Suprapubic skin (tissue), 4 donors: ENCODE results near the gene NACA2. TPM values are rescaled to one million over a fixed set of nuclear protein-coding genes. Genes with fewer than 3 reads are reported as not detected.

Experiments used
- DNase-seq, 2 donors: peaks; one replicate each; pipeline ENCODE4 v3.0.0-alpha.2; 2019; ENCODE audit warnings: low spot score in 2 of 2
- H3K27ac ChIP-seq: fragments of 200-600 bp; sonication (generic); one replicate; pipeline ENCODE4 v1.5.1; 2019
- H3K27me3 ChIP-seq: fragments of 200-600 bp; sonication (generic); one replicate; pipeline ENCODE4 v1.5.1; 2019
- H3K36me3 ChIP-seq: fragments of 200-600 bp; sonication (generic); one replicate; pipeline ENCODE4 v1.5.1; 2019
- H3K4me1 ChIP-seq: fragments of 200-600 bp; sonication (generic); one replicate; pipeline ENCODE4 v1.5.1; 2019
- H3K4me3 ChIP-seq: fragments of 200-600 bp; sonication (generic); one replicate; pipeline ENCODE4 v1.5.1; 2019; ENCODE audit warnings: mild to moderate bottlenecking
- H3K9me3 ChIP-seq: fragments of 200-600 bp; sonication (generic); one replicate; pipeline ENCODE4 v1.5.1; 2019
- EP300 ChIP-seq: sonication (generic); formaldehyde crosslinking; IDR thresholded peaks from one replicate; pipeline ENCODE4 v1.6.1; 2017; ENCODE audit warnings: antibody characterized with exemption
- POLR2A ChIP-seq, 2 donors: fragments of 450-650 bp; IDR thresholded peaks; one replicate each; pipeline ENCODE4 v1.6.1; 2017; ENCODE audit warnings: antibody characterized with exemption in 2 of 2, mild to moderate bottlenecking in 2 of 2, moderate library complexity in 2 of 2
- POLR2AphosphoS5 ChIP-seq, 3 donors: sonication (generic); formaldehyde crosslinking; IDR thresholded peaks; one replicate each; pipeline ENCODE4 v1.6.1; 2017; ENCODE audit warnings: antibody characterized with exemption in 3 of 3
- WGBS: methylation state at CpG from one replicate; pipeline ENCODE4 v1.1.5; 2018; 5-methylcytosine and 5-hydroxymethylcytosine counted together
- total RNA-seq, 4 donors: library from RNA; depleted of rRNA; stranded (reverse); fragments of >200 nt; gene quantifications; one replicate each; pipeline ENCODE4 v1.1.0, GENCODE V29; 2016
- TF ChIP-seq, protein P1 (sequence below), 2 donors: fragments of 200-600 bp in 1 of 2; fragments of 450-650 bp in 1 of 2; sonication (generic) in 1 of 2; IDR thresholded peaks; one replicate each; pipeline ENCODE4 v1.5.1; 2016 to 2019; ENCODE audit warnings: antibody characterized with exemption in 2 of 2, mild to moderate bottlenecking in 1 of 2, moderate library complexity in 1 of 2

Gene NACA2
- total RNA-seq, 4 donors from 2014 or later = not detected

DNA sequence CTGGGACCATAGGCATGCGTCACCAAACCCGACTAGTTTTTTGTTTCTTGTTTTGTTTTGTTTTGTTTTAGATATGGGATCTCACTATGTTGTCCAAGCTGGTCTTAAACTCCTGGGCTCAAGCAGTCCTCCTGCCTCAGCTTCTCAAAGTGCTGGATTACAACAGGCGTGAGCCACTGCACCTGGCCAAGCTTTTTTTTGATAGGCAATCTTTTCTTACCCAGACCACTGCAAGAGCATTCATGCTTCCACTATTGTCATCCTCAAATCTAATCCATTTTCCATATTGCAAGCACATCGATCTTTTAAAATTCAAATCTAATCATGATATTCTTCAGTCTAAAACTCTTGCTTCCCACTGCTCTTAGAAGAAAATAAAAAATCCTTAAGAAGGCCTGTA, 10.3 kb upstream of the NACA2 start:
- no peak for DNase-seq
- H3K27me3 ChIP-seq = peaks cover 5% of the 10 kb centered on the region
- H3K36me3 ChIP-seq = no peaks in the 10 kb centered on the region
- H3K9me3 ChIP-seq = no peaks in the 10 kb centered on the region
- H3K4me1 ChIP-seq = no peaks in the 10 kb centered on the region
- H3K27ac ChIP-seq = no peak overlapping the region
- 96% methylated on average over 4 of the region's 4 CpGs for WGBS
- no peak overlapping the region for H3K4me3 ChIP-seq
- TF ChIP-seq, protein P1, sequence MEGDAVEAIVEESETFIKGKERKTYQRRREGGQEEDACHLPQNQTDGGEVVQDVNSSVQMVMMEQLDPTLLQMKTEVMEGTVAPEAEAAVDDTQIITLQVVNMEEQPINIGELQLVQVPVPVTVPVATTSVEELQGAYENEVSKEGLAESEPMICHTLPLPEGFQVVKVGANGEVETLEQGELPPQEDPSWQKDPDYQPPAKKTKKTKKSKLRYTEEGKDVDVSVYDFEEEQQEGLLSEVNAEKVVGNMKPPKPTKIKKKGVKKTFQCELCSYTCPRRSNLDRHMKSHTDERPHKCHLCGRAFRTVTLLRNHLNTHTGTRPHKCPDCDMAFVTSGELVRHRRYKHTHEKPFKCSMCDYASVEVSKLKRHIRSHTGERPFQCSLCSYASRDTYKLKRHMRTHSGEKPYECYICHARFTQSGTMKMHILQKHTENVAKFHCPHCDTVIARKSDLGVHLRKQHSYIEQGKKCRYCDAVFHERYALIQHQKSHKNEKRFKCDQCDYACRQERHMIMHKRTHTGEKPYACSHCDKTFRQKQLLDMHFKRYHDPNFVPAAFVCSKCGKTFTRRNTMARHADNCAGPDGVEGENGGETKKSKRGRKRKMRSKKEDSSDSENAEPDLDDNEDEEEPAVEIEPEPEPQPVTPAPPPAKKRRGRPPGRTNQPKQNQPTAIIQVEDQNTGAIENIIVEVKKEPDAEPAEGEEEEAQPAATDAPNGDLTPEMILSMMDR (IDR thresholded peaks at IDR 0.05) = no peak
- TF ChIP-seq POLR2A (IDR thresholded peaks at IDR 0.05) = no peak
- no peak for TF ChIP-seq POLR2AphosphoS5 (IDR thresholded peaks at IDR 0.05)
- TF ChIP-seq EP300 = no peak

DNA sequence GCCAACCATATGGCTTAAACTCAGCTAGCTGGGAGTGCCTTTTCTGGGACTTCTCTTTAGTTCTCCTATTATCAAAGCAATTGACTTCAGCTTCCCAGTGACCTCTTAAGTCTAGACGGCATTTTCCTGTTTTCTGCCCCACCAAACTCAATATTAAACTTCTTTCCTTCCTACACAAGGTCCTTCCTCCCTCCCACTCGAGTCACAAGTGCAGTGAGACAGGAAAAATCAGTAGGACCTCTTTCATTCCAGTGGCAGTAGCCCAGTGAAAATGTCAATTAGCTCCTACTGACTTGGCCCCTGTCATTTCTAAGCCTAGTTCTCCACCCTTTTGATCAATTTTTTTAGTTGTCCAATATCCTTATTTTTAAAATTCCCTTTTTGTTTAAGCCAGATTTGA, 9.6 kb upstream of the NACA2 start:
- no peak overlapping the region for H3K27ac ChIP-seq
- no peaks in the 10 kb centered on the region for H3K9me3 ChIP-seq
- H3K36me3 ChIP-seq = no peaks in the 10 kb centered on the region
- no peaks in the 10 kb centered on the region for H3K4me1 ChIP-seq
- peaks cover 11% of the 10 kb centered on the region for H3K27me3 ChIP-seq
- H3K4me3 ChIP-seq = no peak overlapping the region
- no peak for DNase-seq
- 28% methylated on average over 2 of the region's 2 CpGs for WGBS
- TF ChIP-seq EP300 = no peak
- no peak for TF ChIP-seq POLR2A (IDR thresholded peaks at IDR 0.05)
- TF ChIP-seq, protein P1 (IDR thresholded peaks at IDR 0.05) = no peak
- no peak for TF ChIP-seq POLR2AphosphoS5 (IDR thresholded peaks at IDR 0.05)

DNA sequence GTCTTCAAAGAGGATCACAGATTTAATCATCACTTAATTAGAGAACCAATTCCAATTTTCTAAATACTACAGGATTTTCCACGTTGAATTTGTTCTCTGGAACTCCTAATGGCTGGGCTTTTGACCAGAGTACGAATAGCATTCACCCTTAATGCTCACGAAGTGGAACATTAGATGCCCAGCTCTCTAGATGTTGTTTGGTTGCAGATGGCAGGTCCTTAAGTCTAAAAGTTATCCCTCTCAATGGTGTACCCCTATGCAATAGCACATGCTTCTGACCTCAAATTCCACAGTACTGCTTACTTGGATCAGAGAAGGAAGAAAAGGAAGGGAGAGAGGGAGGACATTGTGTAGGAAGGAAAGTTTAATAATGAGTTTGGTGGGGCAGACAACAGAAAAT, 8.6 kb upstream of the NACA2 start:
- no peak for TF ChIP-seq POLR2A (IDR thresholded peaks at IDR 0.05)
- no peak for TF ChIP-seq POLR2AphosphoS5 (IDR thresholded peaks at IDR 0.05)
- TF ChIP-seq, protein P1 (IDR thresholded peaks at IDR 0.05) = no peak
- TF ChIP-seq EP300 = no peak
- Histone ChIP-seq H3K27me3 (peaks cover 16% of the 10 kb centered on the region), H3K36me3 (no peaks in the 10 kb centered on the region), H3K4me1 (no peaks in the 10 kb centered on the region), H3K27ac (no peak overlapping the region), H3K9me3 (no peaks in the 10 kb centered on the region), H3K4me3 (no peak overlapping the region)
- no peak for DNase-seq
- 89% methylated on average over 3 of the region's 3 CpGs for WGBS

DNA sequence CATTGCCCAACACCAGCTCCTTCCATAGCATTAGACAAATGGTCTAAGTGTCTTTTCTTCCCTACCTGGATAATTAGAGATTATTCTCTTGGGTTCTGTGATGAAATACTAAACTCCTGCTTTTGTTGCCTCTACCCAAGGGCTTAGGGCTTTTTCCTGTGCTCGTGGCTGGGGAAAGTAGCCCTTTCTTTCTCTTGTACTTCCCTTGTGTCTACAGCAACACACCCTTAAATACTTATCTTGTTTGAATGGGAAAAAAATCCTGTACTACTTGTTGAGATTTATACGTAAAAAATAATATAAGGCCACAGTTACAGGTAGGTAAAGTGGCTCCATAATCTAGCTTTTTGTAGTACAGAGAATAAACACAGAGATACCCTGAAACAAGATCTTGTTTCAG, 7.0 kb upstream of the NACA2 start:
- no peak overlapping the region for H3K27ac ChIP-seq
- 66% methylated on average over 2 of the region's 2 CpGs for WGBS
- H3K9me3 ChIP-seq = no peaks in the 10 kb centered on the region
- no peaks in the 10 kb centered on the region for H3K36me3 ChIP-seq
- no peaks in the 10 kb centered on the region for H3K4me1 ChIP-seq
- DNase-seq = no peak
- TF ChIP-seq POLR2AphosphoS5 (IDR thresholded peaks at IDR 0.05) = no peak
- no peak for TF ChIP-seq EP300
- TF ChIP-seq, protein P1 (IDR thresholded peaks at IDR 0.05) = no peak
- no peak for TF ChIP-seq POLR2A (IDR thresholded peaks at IDR 0.05)
- no peak overlapping the region for H3K4me3 ChIP-seq
- peaks cover 27% of the 10 kb centered on the region for H3K27me3 ChIP-seq

DNA sequence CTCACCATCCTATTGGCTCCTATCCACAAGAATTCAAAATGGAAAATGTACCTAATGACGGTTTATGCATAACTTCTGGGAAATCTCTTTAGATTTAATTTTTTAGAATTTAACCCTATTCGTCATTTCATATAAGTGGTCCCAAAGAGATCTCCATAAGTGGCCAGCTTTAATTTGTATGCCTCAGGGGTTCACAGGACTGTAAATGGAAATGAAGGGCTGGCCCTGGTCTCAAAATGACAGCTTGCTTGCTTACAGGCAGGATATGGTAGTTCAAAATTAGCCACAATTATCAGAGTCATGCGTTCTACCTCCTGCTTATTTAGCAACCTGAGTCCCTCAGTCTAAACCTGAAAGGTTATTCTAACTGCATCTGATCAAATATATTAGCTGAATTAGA, 6.6 kb upstream of the NACA2 start:
- no peak for DNase-seq
- H3K9me3 ChIP-seq = no peaks in the 10 kb centered on the region
- no peaks in the 10 kb centered on the region for H3K36me3 ChIP-seq
- 80% methylated on average over 3 of the region's 3 CpGs for WGBS
- no peak overlapping the region for H3K27ac ChIP-seq
- TF ChIP-seq POLR2A (IDR thresholded peaks at IDR 0.05) (no peak), EP300 (no peak), POLR2AphosphoS5 (IDR thresholded peaks at IDR 0.05) (no peak)
- TF ChIP-seq, protein P1 (IDR thresholded peaks at IDR 0.05) = no peak
- H3K4me3 ChIP-seq = no peak overlapping the region
- H3K4me1 ChIP-seq = no peaks in the 10 kb centered on the region
- peaks cover 31% of the 10 kb centered on the region for H3K27me3 ChIP-seq
